CD4-positive, alpha-beta T cell treated with Interferon gamma for 1 hour (primary cell): ENCODE data around the gene ZSWIM3.
A peak's percentile ranks its signal among the peaks of the same experiment; 100 is the strongest.

Experiments
- DNase-seq: peaks from one replicate; pipeline ENCODE4 v3.0.0-alpha.2; 2020

The ZSWIM3 gene

GRCh38 chr20:45833030-45833882 is 24.2 kb upstream of the ZSWIM3 start, which contains the start of gene SNX21:
Gene SNX21 (plus strand): TSS chr20:45833799. CDS start chr20:45833920, 121 bp downstream.
- DNase-seq = peak; percentile 18

- peak; percentile 48 for DNase-seq
These were observed 23.3 kb upstream of the ZSWIM3 start for GRCh38 chr20:45833883-45834796.

- DNase-seq = no peak
These were observed 22.6 kb upstream of the ZSWIM3 start for GRCh38 chr20:45834797-45835161.

- no peak for DNase-seq
These were observed 22.1 kb upstream of the ZSWIM3 start for GRCh38 chr20:45835329-45835765.

- DNase-seq = no peak
These were observed 21.6 kb upstream of the ZSWIM3 start for GRCh38 chr20:45835825-45836224.

GRCh38 chr20:45836841-45837240 is 20.6 kb upstream of the ZSWIM3 start:
- no peak for DNase-seq

- DNase-seq = no peak
These were observed 16.7 kb upstream of the ZSWIM3 start for GRCh38 chr20:45840700-45841198.

GRCh38 chr20:45841407-45842129 is 15.8 kb upstream of the ZSWIM3 start:
- no peak for DNase-seq

GRCh38 chr20:45842169-45842812 is 15.1 kb upstream of the ZSWIM3 start:
- DNase-seq = peak; percentile 15

GRCh38 chr20:45843506-45843905 is 13.9 kb upstream of the ZSWIM3 start:
- no peak for DNase-seq

GRCh38 chr20:45845452-45845851 is 12.0 kb upstream of the ZSWIM3 start:
- DNase-seq = no peak

GRCh38 chr20:45848421-45848820 is 9.0 kb upstream of the ZSWIM3 start:
- no peak for DNase-seq

- no peak for DNase-seq
These were observed 8.3 kb upstream of the ZSWIM3 start for GRCh38 chr20:45848969-45849582.

- DNase-seq = no peak
These were observed 7.2 kb upstream of the ZSWIM3 start for GRCh38 chr20:45850238-45850637.

GRCh38 chr20:45850926-45851325 is 6.5 kb upstream of the ZSWIM3 start:
- no peak for DNase-seq

- DNase-seq = no peak
These were observed 5.9 kb upstream of the ZSWIM3 start for GRCh38 chr20:45851501-45851900.

GRCh38 chr20:45852326-45852725 is 5.1 kb upstream of the ZSWIM3 start:
- DNase-seq = no peak

- DNase-seq = no peak
These were observed 3.9 kb upstream of the ZSWIM3 start for GRCh38 chr20:45853484-45853883.

- DNase-seq = no peak
These were observed 435 bp downstream of the ZSWIM3 start for GRCh38 chr20:45857882-45858216.

GRCh38 chr20:45859916-45860315 is 2.5 kb downstream of the ZSWIM3 start:
- DNase-seq = no peak

- DNase-seq = no peak
These were observed 3.3 kb downstream of the ZSWIM3 start for GRCh38 chr20:45860560-45861220.
